IPS DF 6.9 (cell line): ENCODE results near the gene CYB561D1.

ENCODE experiments used
- DNase-seq: peaks from one replicate; pipeline ENCODE4 v3.0.0-alpha.2; 2013; ENCODE audit warnings: low read depth, low spot score
- H3K27ac ChIP-seq: one replicate; pipeline ENCODE4 v1.5.1; 2013; ENCODE audit warnings: low read length, control low read depth
- H3K27me3 ChIP-seq: 2 replicates; pipeline ENCODE4 v1.6.1; 2013; ENCODE audit warnings: mild to moderate bottlenecking, low read length; ENCODE audit not compliant: control insufficient read depth, insufficient read depth
- H3K36me3 ChIP-seq: 2 replicates; pipeline ENCODE4 v1.6.1; 2013; ENCODE audit warnings: low read length; ENCODE audit not compliant: control insufficient read depth, insufficient read depth
- H3K4me1 ChIP-seq: 2 replicates; pipeline ENCODE4 v1.6.1; 2013; ENCODE audit warnings: low read length; ENCODE audit not compliant: control insufficient read depth, insufficient read depth
- H3K4me3 ChIP-seq: 2 replicates; pipeline ENCODE4 v1.5.1; 2013; ENCODE audit warnings: mild to moderate bottlenecking, low read length
- H3K9me3 ChIP-seq: 2 replicates; pipeline ENCODE4 v1.6.1; 2013; ENCODE audit warnings: low read length, inconsistent platforms; ENCODE audit not compliant: control insufficient read depth, insufficient read depth
- WGBS: extraction: QIAGEN DNeasy Blood & Tissue Kit; methylation state at CpG from one replicate; pipeline ENCODE4 v1.1.7; 2013; ENCODE audit warnings: mixed read lengths, missing lambda C conversion rate; ENCODE audit not compliant: insufficient read length, insufficient coverage; 5-methylcytosine and 5-hydroxymethylcytosine counted together

Gene CYB561D1

DNA sequence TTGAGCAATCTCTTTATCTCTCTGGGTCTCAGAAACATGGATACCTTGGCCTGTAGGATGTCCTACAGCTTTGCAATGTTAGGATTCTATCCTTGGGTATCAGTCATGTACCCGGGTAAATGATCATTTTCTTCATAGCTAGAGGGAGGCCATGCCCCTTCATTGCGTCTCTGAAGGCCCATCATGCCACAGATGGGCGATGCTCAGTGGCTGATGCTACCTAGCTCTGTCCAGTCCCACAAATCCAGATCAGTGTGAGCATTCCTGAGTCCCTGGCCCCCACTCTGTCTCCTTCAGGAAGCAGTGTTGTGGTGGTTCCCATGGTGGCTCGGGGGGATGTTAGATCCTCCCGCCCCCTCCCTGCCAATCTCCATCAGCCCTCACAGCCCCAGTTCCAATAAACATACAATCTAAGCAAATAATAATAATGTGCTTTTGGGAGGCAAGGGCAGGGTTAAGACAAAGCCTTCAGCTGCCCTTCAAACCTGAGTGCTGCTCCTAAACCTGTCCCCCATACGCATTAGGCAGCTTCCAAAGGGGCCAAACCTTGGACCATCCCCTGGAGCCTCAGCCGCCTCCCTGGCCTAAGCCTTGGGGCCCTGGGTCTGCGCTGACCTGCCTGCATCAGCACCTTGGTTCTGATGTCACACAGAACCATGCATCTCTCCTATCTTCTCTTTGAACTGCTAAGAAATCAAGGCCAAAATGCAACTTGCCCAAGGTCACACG is 45.1 kb downstream of the CYB561D1 start:
- Histone ChIP-seq H3K4me3 (no peak overlapping the region), H3K27ac (no peak overlapping the region), H3K27me3 (no peaks in the 10 kb centered on the region), H3K36me3 (no peaks in the 10 kb centered on the region), H3K9me3 (no peaks in the 10 kb centered on the region), H3K4me1 (no peaks in the 10 kb centered on the region)
- no CpG with 5 or more reads among the region's 9 CpGs for WGBS
- DNase-seq = no peak

GRCh38 chr1:109539676-109540075 is 45.8 kb downstream of the CYB561D1 start, which contains the start of gene GPR61:
Gene GPR61, plus strand, starts transcription at chr1:109539872. Its CDS starts 3,151 bp downstream, at chr1:109543023.
- whole genome bisulfite sequencing = no CpG with 5 or more reads among the region's 7 CpGs
- Histone ChIP-seq H3K27ac (no peak within 1 kb of the TSS), H3K9me3 (no peaks in the 10 kb centered on the region), H3K27me3 (no peaks in the 10 kb centered on the region), H3K36me3 (no peaks in the 10 kb centered on the region), H3K4me3 (no peak within 1 kb of the TSS), H3K4me1 (no peaks in the 10 kb centered on the region)
- DNase-seq = no peak

DNA sequence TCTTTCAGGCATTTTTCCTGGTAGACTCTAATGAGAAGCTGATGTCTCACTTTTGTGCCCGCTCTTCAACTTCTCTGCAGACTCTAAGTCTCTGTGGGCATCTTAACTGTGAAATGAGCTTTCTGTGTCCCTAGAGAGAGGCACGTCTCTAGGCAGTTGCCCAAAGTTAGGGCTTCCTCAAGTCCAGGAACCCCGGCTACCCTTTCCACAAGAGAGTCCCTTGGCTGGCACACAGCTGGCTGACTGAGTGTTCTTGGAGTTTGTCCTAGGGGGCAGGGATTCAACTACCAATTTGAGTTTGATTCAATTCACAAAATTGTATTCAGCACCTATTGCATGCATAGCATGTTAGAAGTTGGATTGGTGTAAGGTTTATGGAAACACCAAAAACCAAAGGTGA is 47.2 kb downstream of the CYB561D1 start:
- no peak for DNase-seq
- WGBS = no CpG with 5 or more reads among the region's 3 CpGs
- no peaks in the 10 kb centered on the region for H3K9me3 ChIP-seq
- no peaks in the 10 kb centered on the region for H3K36me3 ChIP-seq
- H3K4me1 ChIP-seq = no peaks in the 10 kb centered on the region
- no peak overlapping the region for H3K4me3 ChIP-seq
- H3K27me3 ChIP-seq = no peaks in the 10 kb centered on the region
- no peak overlapping the region for H3K27ac ChIP-seq

GRCh38 chr1:109542657-109543056 is 48.8 kb downstream of the CYB561D1 start:
- no peak overlapping the region for H3K4me3 ChIP-seq
- H3K27me3 ChIP-seq = no peaks in the 10 kb centered on the region
- WGBS = no CpG with 5 or more reads among the region's 10 CpGs
- DNase-seq = no peak
- H3K9me3 ChIP-seq = no peaks in the 10 kb centered on the region
- no peaks in the 10 kb centered on the region for H3K36me3 ChIP-seq
- H3K4me1 ChIP-seq = no peaks in the 10 kb centered on the region
- no peak overlapping the region for H3K27ac ChIP-seq

GRCh38 chr1:109543283-109543987 is 49.5 kb downstream of the CYB561D1 start:
- no CpG with 5 or more reads among the region's 24 CpGs for WGBS
- Histone ChIP-seq H3K4me3 (no peak overlapping the region), H3K27me3 (no peaks in the 10 kb centered on the region), H3K27ac (no peak overlapping the region), H3K4me1 (no peaks in the 10 kb centered on the region), H3K36me3 (no peaks in the 10 kb centered on the region), H3K9me3 (no peaks in the 10 kb centered on the region)
- DNase-seq = no peak

DNA sequence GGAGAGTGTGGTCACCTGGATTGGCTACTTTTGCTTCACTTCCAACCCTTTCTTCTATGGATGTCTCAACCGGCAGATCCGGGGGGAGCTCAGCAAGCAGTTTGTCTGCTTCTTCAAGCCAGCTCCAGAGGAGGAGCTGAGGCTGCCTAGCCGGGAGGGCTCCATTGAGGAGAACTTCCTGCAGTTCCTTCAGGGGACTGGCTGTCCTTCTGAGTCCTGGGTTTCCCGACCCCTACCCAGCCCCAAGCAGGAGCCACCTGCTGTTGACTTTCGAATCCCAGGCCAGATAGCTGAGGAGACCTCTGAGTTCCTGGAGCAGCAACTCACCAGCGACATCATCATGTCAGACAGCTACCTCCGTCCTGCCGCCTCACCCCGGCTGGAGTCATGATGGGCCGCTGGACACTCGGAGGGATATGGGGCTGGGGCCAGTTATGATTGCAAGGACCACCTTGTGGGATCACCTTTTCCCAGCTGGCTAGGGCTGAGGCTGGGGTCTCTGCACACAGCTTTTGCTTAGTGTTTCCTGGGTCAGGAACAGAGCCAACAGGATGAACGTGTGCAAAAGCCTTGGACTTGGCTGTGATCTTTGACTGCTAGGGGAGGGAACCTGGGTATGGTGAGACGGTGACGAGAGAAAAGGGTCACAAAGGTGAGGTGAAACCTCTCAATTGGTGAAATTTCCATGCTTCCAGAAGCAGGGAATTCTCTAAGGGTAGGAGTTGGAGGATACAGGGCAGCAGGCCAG is 50.3 kb downstream of the CYB561D1 start:
- Histone ChIP-seq H3K27ac (no peak overlapping the region), H3K27me3 (no peaks in the 10 kb centered on the region), H3K36me3 (no peaks in the 10 kb centered on the region), H3K4me3 (no peak overlapping the region), H3K4me1 (no peaks in the 10 kb centered on the region), H3K9me3 (no peaks in the 10 kb centered on the region)
- WGBS = no CpG with 5 or more reads among the region's 14 CpGs
- DNase-seq = no peak

DNA sequence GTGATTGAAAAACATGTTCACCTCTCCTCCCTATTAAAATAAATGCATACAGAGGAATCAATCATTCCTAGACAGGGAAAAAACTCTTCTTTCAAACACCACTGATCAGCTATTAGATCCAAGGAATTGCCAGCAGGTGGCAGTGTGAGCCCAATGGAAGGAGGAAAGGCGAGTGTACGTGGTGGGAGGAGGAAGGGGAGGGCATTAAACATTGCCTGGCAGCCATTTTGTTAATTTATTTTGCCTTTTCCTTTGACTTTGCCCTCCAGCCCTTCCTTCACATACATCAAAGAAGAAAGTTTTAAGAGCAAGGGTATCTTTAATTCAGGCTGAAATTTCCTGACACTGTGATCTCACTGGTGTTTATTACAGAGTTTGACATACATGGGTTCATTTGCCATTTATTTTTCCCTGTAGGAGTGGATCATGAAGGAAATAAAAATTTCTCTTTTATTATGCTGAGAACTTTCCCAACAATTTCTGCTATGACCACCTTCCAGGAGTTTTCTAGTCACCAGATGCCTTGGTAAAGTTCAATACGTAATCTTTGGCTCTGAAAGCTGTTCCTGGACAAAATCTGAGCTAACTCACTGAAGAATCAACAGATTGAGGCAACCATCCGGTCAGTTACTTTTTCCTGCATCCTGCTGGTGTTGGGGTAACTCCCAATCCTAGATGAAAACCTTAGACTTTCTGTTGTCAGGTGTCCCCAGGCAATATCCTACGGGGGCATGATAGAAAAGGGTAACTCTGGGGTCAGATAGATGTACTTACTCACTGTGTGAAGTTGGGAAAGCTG is 52.6 kb downstream of the CYB561D1 start:
- Histone ChIP-seq H3K4me1 (no peaks in the 10 kb centered on the region), H3K27ac (no peak overlapping the region), H3K9me3 (no peaks in the 10 kb centered on the region), H3K27me3 (no peaks in the 10 kb centered on the region), H3K4me3 (no peak overlapping the region), H3K36me3 (no peaks in the 10 kb centered on the region)
- peak; percentile 68 for DNase-seq
- WGBS = no CpG with 5 or more reads among the region's 5 CpGs

DNA sequence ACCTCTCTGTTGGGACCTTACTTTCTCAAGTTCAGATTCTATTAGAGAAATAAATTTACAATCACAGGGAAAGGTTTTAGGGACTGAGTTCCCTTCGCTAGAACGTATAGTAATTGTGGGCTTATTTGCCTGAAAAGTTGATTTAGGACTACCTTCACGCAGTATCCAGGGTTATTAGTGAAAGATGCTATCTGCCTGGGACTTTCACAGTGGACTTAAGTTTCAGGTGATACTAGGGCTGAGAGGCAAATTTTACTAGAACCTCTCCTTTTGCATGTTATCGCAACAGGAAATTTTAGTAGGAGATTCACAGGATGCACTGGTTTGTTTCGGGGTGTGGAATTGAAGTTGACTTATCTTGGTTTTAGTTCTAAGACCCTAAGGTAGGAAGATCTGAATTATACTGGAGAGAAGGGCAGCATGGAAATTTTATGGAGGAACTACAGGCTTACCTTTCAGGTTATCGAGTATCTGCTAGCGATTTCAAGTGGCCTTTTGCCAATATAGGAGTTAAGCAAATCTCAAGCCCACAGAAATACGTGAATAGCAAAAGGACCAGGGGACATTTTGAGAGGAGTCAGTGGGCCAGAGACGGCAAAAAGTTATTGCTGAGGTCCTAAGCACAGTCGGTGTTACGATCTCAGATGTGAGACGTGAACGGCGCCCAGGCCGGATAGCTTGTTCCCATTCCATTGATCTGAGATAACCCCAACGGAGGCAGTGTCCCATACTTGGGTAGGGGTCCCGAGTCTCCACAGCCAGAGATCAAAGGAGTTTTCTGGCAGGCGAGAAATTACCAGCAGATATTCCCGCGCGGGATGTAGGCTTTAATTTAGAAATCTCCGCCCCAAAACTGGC is 53.8 kb downstream of the CYB561D1 start:
- Histone ChIP-seq H3K27me3 (no peaks in the 10 kb centered on the region), H3K36me3 (no peaks in the 10 kb centered on the region), H3K9me3 (no peaks in the 10 kb centered on the region), H3K4me1 (no peaks in the 10 kb centered on the region), H3K27ac (no peak overlapping the region), H3K4me3 (peak overlapping the region; percentile 95; the same call in 1 of the 2 replicates)
- no CpG with 5 or more reads among the region's 22 CpGs for WGBS
- DNase-seq = no peak

DNA sequence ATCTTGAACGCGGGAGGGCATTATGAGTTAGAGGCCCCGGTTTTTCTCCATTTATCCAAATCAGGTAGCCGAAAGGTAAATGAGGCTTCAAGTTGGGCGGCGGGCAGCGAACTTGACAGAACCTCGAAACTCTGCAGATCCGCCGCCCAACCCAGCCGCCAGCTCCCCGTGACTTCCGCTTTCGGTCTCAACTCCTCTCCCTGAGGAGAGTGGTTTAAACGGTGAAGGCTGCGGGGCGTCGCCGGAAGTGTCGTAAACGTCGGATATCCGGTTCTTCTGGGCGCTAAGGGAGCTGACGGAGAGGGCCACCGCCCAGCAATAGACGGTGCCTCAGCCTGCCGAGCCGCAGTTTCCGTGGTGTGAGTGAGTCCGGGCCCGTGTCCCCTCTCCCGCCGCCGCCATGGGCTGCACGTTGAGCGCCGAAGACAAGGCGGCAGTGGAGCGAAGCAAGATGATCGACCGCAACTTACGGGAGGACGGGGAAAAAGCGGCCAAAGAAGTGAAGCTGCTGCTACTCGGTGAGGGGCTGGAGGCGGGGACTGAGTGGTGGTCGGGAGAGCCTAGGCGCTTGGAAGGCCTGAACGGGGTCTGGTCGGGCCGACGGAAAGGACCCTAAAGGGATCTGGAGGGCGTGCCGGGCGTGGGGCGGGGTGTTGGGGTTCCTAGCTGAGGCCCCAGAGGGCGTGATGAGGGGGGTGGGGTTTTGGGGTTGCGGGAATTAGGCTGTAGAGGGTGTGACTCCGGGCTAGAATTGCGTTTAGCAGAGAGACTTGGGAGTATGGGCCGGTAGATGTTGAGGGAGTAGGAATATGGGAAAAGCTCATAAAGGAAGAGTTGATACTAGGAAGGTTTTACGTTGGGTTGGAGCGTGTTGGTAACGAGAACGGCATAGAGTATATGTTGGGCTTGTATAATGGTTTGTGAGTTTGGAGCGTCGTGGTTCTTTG is 54.7 kb downstream of the CYB561D1 start, which contains the start of gene GNAI3:
Gene GNAI3, plus strand, starts transcription at position 295 of the 947 bp plus-strand sequence. Its CDS starts 106 bp downstream, at position 401.
- WGBS = no CpG with 5 or more reads among the region's 68 CpGs
- H3K36me3 ChIP-seq = no peaks in the 10 kb centered on the region
- H3K4me1 ChIP-seq = no peaks in the 10 kb centered on the region
- no peaks in the 10 kb centered on the region for H3K27me3 ChIP-seq
- H3K9me3 ChIP-seq = no peaks in the 10 kb centered on the region
- H3K27ac ChIP-seq = no peak within 1 kb of the TSS
- H3K4me3 ChIP-seq = peak within 1 kb of the TSS; percentile 95
- DNase-seq = peak; percentile 74
